ENCODE measurements around the gene CLDN6. TPM values are rescaled to one million over a fixed set of nuclear protein-coding genes. Genes with fewer than 3 reads are reported as not detected.

The CLDN6 gene
- total and polyA plus RNA-seq, 9 of the 15 experiments (the other 6 are each of a cell fraction or from before 2014, with no cell fraction given): 0.22 to 0.75 (median 0.38) TPM; not detected in 3

DNA sequence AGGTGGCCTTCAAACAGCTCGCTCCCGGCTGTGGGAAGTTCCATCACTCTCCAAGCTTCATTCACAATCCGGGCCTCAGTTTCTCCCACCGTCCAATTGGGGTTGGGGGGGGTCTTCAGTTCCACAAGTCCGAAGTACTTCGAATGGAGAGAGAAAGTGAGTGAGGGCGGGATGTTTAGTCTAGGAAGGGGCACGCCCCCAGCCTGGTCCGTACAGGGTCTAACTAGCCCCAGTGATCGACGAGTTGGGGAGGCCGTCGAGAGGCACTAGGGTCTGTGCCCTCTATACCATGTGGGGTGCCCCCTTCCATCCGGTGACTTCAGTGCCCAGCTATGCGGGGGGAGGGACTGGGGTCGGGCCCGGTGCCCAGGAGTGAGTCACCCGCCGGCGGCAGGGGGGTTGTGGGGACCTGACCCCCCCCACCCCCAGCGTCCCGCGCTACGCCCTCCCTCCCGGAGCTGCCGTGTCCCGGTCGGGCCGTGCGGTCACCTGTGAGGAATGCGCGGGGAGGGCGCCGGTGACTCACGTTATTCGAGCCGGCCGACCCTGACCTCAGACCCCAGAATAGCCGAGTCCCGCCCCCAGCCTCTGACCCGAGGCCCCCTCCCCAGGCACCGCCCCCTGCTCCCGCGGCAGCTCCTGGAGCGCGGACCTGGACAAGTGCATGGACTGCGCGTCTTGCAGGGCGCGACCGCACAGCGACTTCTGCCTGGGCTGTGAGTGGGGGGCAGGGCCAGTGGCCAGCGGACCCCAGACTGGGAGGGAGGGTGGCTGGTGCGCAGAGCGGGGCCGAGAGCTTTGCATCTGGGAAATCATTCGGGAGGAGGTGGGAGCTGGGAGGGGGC lies 2.8 kb upstream of the CLDN6 start (continued):
- TF ChIP-seq, protein P1, sequence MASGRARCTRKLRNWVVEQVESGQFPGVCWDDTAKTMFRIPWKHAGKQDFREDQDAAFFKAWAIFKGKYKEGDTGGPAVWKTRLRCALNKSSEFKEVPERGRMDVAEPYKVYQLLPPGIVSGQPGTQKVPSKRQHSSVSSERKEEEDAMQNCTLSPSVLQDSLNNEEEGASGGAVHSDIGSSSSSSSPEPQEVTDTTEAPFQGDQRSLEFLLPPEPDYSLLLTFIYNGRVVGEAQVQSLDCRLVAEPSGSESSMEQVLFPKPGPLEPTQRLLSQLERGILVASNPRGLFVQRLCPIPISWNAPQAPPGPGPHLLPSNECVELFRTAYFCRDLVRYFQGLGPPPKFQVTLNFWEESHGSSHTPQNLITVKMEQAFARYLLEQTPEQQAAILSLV (tag; IDR thresholded peaks at IDR 0.05): no peak
- no peak for TF ChIP-seq BDP1 (IDR thresholded peaks at IDR 0.05; ENCODE audit: insufficient read depth, insufficient read length)

DNA sequence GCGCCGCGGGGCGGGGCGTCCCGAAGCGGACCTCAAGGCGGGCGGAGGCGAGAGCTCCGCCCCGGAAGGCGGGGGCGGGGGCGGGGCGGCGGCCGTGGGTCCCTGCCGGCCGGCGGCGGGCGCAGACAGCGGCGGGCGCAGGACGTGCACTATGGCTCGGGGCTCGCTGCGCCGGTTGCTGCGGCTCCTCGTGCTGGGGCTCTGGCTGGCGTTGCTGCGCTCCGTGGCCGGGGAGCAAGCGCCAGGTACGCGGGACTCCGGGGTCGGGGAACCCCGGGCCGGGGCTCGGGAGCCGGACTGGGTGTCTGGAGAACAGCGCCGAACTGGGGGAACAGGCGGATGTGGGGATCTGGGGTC lies 2.2 kb upstream of the CLDN6 start, which contains the start of gene TNFRSF12A:
Gene TNFRSF12A (plus strand): TSS at position 122 of the 357 bp plus-strand sequence. CDS start 30 bp downstream, at position 152.
- intact Hi-C loops (cut with micrococcal nuclease) (loop anchor here (1.0 to 10.0 kb wide), 2 partner anchors 12 to 55 kb away; partner anchors contain the start of genes KREMEN2 and PAQR4), in situ Hi-C loops (cut with MboI) (no loop called here)
- BruUV-seq (replicated peaks): no TSS peak
- Histone ChIP-seq H3K4me3 (peak within 1 kb of the TSS; percentile 82), H3K9me1 (ENCODE audit: control insufficient read depth, insufficient read depth, low read length) (peaks cover 2% of the 10 kb centered on the region), H3K27me3 (ENCODE audit: control insufficient read depth in 2 of 2, insufficient read depth in 2 of 2, low read length in 2 of 2) (no peaks in the 10 kb centered on the region), H3K9ac (ENCODE audit: insufficient read depth in 1 of 2, low read depth in 2 of 2, low read length in 2 of 2) (peak within 1 kb of the TSS; percentile 88 to 94), H3K36me3 (ENCODE audit: control insufficient read depth, insufficient read depth, low read length) (peaks cover 16% of the 10 kb centered on the region; the same call in 2 of the 3 replicates), H3K4me2 (ENCODE audit: insufficient read depth, low read length) (peak within 1 kb of the TSS; percentile 90), H3K4me1 (replicated peaks in 1 of 2; ENCODE audit: control insufficient read depth in 2 of 2, insufficient read depth in 2 of 2, low read length in 2 of 2) (peaks cover 38 to 92% of the 10 kb centered on the region in 2 experiments), H4K20me1 (replicated peaks; ENCODE audit: control insufficient read depth, insufficient read depth, low read length) (peaks cover 28% of the 10 kb centered on the region), H3K79me2 (ENCODE audit: control insufficient read depth, insufficient read depth, low read length) (peaks cover 40% of the 10 kb centered on the region), H3K9me3 (replicated peaks; ENCODE audit: control insufficient read depth, insufficient read depth, low read depth, low read length) (no peaks in the 10 kb centered on the region), H3K27ac (ENCODE audit: extremely low read depth, low read depth, low read length) (peak within 1 kb of the TSS; percentile 90), H2AFZ (ENCODE audit: low read depth, low read length) (peak within 1 kb of the TSS; percentile 97)
- POLR2A ChIA-PET: interaction anchor here (0.6 to 3.3 kb wide), 9 partner anchors 9 to 410 kb away, joined by 3 to 29 read pairs (median 4); no protein-coding TSS in a partner anchor
- FAIRE-seq: no peak
- CTCF ChIA-PET (ENCODE audit: low intra/inter-chr PET ratio): interaction anchor here (0.6 kb wide), 1 partner anchor 41 kb away, joined by 6 read pairs; no protein-coding TSS in a partner anchor
- WGBS (ENCODE audit: insufficient coverage, low coverage, missing lambda C conversion rate): under 1% methylated on average over 21 of the region's 49 CpGs
- DNase-seq (ENCODE audit: extremely low read depth in 1 of 4, low spot score in 3 of 4): peak; percentile 86 to 94 (median 88)
- ATAC-seq: peak; percentile 47
- TF ChIP-seq, protein P2, sequence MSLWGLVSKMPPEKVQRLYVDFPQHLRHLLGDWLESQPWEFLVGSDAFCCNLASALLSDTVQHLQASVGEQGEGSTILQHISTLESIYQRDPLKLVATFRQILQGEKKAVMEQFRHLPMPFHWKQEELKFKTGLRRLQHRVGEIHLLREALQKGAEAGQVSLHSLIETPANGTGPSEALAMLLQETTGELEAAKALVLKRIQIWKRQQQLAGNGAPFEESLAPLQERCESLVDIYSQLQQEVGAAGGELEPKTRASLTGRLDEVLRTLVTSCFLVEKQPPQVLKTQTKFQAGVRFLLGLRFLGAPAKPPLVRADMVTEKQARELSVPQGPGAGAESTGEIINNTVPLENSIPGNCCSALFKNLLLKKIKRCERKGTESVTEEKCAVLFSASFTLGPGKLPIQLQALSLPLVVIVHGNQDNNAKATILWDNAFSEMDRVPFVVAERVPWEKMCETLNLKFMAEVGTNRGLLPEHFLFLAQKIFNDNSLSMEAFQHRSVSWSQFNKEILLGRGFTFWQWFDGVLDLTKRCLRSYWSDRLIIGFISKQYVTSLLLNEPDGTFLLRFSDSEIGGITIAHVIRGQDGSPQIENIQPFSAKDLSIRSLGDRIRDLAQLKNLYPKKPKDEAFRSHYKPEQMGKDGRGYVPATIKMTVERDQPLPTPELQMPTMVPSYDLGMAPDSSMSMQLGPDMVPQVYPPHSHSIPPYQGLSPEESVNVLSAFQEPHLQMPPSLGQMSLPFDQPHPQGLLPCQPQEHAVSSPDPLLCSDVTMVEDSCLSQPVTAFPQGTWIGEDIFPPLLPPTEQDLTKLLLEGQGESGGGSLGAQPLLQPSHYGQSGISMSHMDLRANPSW (CRISPR knock-in tag; IDR thresholded peaks at IDR 0.05): no peak
- no peak; the same call in 1 of the 2 replicates for TF ChIP-seq SIN3B (IDR thresholded peaks at IDR 0.05; ENCODE audit: low read depth)
- TF ChIP-seq NUFIP1 (IDR thresholded peaks at IDR 0.05; ENCODE audit: partially characterized antibody): no peak
- TF ChIP-seq THRAP3 (IDR thresholded peaks at IDR 0.05; ENCODE audit: borderline replicate concordance): no peak
- peak; percentile 63 to 65; a peak in 2 of 4 replicates for TF ChIP-seq SIN3A (IDR thresholded peaks at IDR 0.05; ENCODE audit: borderline replicate concordance in 2 of 2, control insufficient read depth in 1 of 2, low read depth in 2 of 2, low read length in 2 of 2)
- TF ChIP-seq KDM5B (IDR thresholded peaks at IDR 0.05; ENCODE audit: insufficient replicate concordance, low read depth, low read length): peak; percentile 51
- TF ChIP-seq, protein P3, sequence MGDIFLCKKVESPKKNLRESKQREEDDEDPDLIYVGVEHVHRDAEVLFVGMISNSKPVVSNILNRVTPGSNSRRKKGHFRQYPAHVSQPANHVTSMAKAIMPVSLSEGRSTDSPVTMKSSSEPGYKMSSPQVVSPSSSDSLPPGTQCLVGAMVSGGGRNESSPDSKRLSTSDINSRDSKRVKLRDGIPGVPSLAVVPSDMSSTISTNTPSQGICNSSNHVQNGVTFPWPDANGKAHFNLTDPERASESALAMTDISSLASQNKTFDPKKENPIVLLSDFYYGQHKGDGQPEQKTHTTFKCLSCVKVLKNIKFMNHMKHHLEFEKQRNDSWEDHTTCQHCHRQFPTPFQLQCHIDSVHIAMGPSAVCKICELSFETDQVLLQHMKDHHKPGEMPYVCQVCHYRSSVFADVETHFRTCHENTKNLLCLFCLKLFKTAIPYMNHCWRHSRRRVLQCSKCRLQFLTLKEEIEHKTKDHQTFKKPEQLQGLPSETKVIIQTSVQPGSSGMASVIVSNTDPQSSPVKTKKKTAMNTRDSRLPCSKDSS (IDR thresholded peaks at IDR 0.05; ENCODE audit: low read depth, partially characterized antibody): no peak
- TF ChIP-seq, protein P4, sequence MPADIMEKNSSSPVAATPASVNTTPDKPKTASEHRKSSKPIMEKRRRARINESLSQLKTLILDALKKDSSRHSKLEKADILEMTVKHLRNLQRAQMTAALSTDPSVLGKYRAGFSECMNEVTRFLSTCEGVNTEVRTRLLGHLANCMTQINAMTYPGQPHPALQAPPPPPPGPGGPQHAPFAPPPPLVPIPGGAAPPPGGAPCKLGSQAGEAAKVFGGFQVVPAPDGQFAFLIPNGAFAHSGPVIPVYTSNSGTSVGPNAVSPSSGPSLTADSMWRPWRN (IDR thresholded peaks at IDR 0.05; ENCODE audit: low read depth): no peak
- peak; percentile 71 for TF ChIP-seq RBBP5 (IDR thresholded peaks at IDR 0.05; ENCODE audit: borderline replicate concordance, insufficient read depth, low read length, poor library complexity, severe bottlenecking)
- TF ChIP-seq L3MBTL2 (IDR thresholded peaks at IDR 0.05): 0 out of 2 replicates have a peak, but pooled peaks have one; percentile 56

Measured in K562 (cell line).